NAMALWA (cell line): ENCODE data around the gene GJD3.

Source experiments
- DNase-seq: peaks from one replicate; pipeline ENCODE4 v3.0.0-alpha.2; 2015; ENCODE audit warnings: low spot score

GJD3 gene

GRCh38 chr17:40351359-40352236 lies 12.9 kb downstream of the GJD3 start:
- no peak for DNase-seq

GRCh38 chr17:40350689-40351358 lies 13.7 kb downstream of the GJD3 start:
- DNase-seq, result no peak

GRCh38 chr17:40349895-40350688 lies 14.4 kb downstream of the GJD3 start:
- DNase-seq, result no peak

- DNase-seq, result no peak
Measured at GRCh38 chr17:40349477-40349894, 15.1 kb downstream of the GJD3 start.

- no peak for DNase-seq
Measured at GRCh38 chr17:40348562-40349476, 15.7 kb downstream of the GJD3 start.

GRCh38 chr17:40348136-40348504 lies 16.4 kb downstream of the GJD3 start:
- no peak for DNase-seq

GRCh38 chr17:40347319-40348135 lies 17.0 kb downstream of the GJD3 start:
- no peak for DNase-seq

- no peak for DNase-seq
Measured at GRCh38 chr17:40346765-40347158, 17.8 kb downstream of the GJD3 start.

- no peak for DNase-seq
Measured at GRCh38 chr17:40345994-40346764, 18.4 kb downstream of the GJD3 start.

GRCh38 chr17:40345161-40345993 lies 19.2 kb downstream of the GJD3 start:
- DNase-seq, result no peak

- DNase-seq, result no peak
Measured at GRCh38 chr17:40344421-40345160, 19.9 kb downstream of the GJD3 start.

GRCh38 chr17:40343219-40344119 lies 21.1 kb downstream of the GJD3 start:
- DNase-seq, result no peak

- DNase-seq, result no peak
Measured at GRCh38 chr17:40342504-40343218, 21.9 kb downstream of the GJD3 start.

GRCh38 chr17:40341808-40342503 lies 22.6 kb downstream of the GJD3 start:
- no peak for DNase-seq

- DNase-seq, result peak; percentile 95
Measured at GRCh38 chr17:40340880-40341807, 23.4 kb downstream of the GJD3 start.
